ENCODE results near the gene SPAG17. TPM values are rescaled to one million over a fixed set of nuclear protein-coding genes. Genes with fewer than 3 reads are reported as not detected.

SPAG17 gene
- total RNA-seq, 4 donors from 2014 or later, result 0.13 to 3.1 (median 1.4) TPM

DNA sequence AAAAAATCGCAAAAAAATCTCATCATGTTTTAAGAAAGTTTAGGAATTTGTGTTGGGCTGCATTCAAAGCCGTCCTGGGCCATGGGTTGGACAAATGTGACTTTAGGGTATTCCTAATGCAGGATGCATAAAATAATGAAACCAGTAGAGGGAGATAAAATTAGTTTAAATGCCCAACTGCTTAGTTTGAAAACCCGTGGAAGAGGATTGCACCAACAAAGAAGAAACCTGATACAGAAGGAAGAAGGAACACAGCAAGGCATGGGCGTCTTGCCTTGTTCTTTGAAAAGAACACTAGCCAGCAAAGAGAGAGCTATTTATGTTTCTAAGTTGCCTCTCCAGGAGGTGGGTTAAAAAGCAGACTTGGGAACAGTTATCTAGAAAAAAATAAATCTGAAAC lies 217.6 kb downstream of the SPAG17 start:
- H3K27ac ChIP-seq, result no peak overlapping the region
- WGBS, result 47% methylated on average over 4 of the region's 4 CpGs
- H3K4me3 ChIP-seq, result no peak overlapping the region
- H3K9me3 ChIP-seq, result no peaks in the 10 kb centered on the region
- no peak for TF ChIP-seq POLR2AphosphoS5 (IDR thresholded peaks at IDR 0.05)
- no peak for TF ChIP-seq POLR2A (IDR thresholded peaks at IDR 0.05)
- TF ChIP-seq, protein P1, sequence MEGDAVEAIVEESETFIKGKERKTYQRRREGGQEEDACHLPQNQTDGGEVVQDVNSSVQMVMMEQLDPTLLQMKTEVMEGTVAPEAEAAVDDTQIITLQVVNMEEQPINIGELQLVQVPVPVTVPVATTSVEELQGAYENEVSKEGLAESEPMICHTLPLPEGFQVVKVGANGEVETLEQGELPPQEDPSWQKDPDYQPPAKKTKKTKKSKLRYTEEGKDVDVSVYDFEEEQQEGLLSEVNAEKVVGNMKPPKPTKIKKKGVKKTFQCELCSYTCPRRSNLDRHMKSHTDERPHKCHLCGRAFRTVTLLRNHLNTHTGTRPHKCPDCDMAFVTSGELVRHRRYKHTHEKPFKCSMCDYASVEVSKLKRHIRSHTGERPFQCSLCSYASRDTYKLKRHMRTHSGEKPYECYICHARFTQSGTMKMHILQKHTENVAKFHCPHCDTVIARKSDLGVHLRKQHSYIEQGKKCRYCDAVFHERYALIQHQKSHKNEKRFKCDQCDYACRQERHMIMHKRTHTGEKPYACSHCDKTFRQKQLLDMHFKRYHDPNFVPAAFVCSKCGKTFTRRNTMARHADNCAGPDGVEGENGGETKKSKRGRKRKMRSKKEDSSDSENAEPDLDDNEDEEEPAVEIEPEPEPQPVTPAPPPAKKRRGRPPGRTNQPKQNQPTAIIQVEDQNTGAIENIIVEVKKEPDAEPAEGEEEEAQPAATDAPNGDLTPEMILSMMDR (IDR thresholded peaks at IDR 0.05), result no peak
- no peak for TF ChIP-seq EP300 (IDR thresholded peaks at IDR 0.05)
- no peaks in the 10 kb centered on the region for H3K27me3 ChIP-seq
- no peaks in the 10 kb centered on the region for H3K36me3 ChIP-seq
- no peak for DNase-seq (ENCODE audit: low spot score in 2 of 2)
- H3K4me1 ChIP-seq, result peaks cover 8% of the 10 kb centered on the region

DNA sequence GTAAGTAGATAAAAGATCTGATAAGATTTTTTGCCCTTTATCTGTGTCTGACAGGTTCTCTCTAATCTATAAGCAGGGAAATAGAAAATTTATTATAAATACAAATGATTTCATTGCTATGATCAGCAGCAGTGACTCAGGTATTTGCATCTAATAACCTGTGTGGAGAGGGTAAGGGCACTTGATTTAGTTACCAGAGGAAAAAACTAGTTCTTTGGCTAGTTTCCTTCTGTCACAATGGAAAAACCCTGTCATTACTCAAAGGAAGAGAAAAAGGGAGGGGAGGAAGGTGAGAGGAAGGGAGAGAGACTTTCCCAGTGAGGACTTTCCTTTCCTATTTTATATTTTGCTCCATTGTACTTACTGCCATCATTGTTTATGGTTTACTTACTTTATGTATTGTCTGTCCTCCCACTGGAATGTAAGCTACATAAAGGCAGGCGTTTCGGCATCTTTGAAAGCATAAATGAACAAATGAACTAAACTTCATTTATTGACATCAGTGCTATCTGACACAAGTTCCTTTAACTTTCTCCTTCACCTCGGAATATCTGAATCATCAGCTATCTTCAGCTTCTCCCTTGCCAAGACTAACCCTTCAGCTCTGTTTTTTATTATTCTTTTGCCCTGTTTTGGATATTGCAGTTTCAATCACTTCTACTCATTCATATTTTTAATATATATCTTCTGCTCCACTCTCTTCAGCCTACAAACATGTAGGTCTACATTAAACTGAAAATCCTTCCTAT lies 220.6 kb downstream of the SPAG17 start:
- no peak for DNase-seq (ENCODE audit: low spot score in 2 of 2)
- Histone ChIP-seq H3K4me1 (peaks cover 8% of the 10 kb centered on the region), H3K27ac (no peak overlapping the region), H3K9me3 (no peaks in the 10 kb centered on the region), H3K36me3 (peaks cover 17% of the 10 kb centered on the region), H3K27me3 (no peaks in the 10 kb centered on the region), H3K4me3 (no peak overlapping the region)
- TF ChIP-seq EP300 (IDR thresholded peaks at IDR 0.05), result no peak
- TF ChIP-seq POLR2AphosphoS5 (IDR thresholded peaks at IDR 0.05), result no peak
- WGBS, result 79% methylated on average over 3 of the region's 3 CpGs

DNA sequence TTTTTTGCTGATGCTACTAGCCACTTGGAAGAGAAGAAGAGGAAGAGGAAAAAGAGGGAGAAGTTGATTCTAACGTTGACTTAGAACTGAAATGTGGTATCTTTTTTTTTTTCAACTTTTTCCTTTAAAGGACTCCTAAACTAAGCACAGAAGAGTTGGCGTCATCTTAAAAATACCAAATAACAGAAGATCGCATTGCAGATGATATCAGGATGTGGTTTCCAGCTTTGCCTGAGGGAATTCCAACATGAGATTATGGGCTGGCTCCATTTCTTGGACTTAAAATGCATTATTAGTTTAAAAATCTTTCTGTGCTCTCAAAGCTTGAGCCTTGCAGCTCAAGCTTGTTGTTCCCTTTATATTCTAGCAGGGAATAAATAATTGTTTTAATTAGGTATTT lies 225.7 kb downstream of the SPAG17 start:
- no peaks in the 10 kb centered on the region for H3K4me1 ChIP-seq
- no peaks in the 10 kb centered on the region for H3K27me3 ChIP-seq
- WGBS, result 35% methylated on average over 3 of the region's 3 CpGs
- no peaks in the 10 kb centered on the region for H3K9me3 ChIP-seq
- H3K4me3 ChIP-seq, result no peak overlapping the region
- DNase-seq (ENCODE audit: low spot score in 2 of 2), result no peak
- peaks cover 68% of the 10 kb centered on the region for H3K36me3 ChIP-seq
- no peak for TF ChIP-seq POLR2AphosphoS5 (IDR thresholded peaks at IDR 0.05)
- TF ChIP-seq, protein P1 (IDR thresholded peaks at IDR 0.05), result no peak
- no peak for TF ChIP-seq EP300 (IDR thresholded peaks at IDR 0.05)
- TF ChIP-seq POLR2A (IDR thresholded peaks at IDR 0.05), result no peak
- H3K27ac ChIP-seq, result no peak overlapping the region

DNA sequence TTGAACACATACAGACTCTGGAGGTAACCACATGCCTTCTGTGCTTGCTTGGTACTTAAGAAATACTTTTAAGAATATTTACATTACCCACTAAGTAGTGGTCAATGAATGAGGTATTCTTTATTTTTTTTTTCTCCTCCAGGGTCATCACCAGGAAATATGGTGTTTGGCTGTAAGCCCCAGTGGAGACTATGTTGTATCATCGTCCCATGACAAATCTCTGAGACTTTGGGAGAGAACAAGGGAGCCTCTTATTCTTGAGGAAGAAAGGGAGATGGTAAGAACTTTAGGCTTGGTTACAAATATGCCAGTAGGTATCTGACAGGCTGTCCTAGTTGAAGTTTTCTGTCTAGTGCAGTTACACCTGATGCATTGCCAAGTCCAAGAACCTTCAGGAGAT lies 232.6 kb downstream of the SPAG17 start:
- WGBS, result 88% methylated on average over 1 of the region's 1 CpG
- H3K36me3 ChIP-seq, result peaks cover 99% of the 10 kb centered on the region
- H3K4me1 ChIP-seq, result no peaks in the 10 kb centered on the region
- no peak for TF ChIP-seq POLR2A (IDR thresholded peaks at IDR 0.05)
- no peak for TF ChIP-seq EP300 (IDR thresholded peaks at IDR 0.05)
- no peaks in the 10 kb centered on the region for H3K9me3 ChIP-seq
- H3K4me3 ChIP-seq, result no peak overlapping the region
- no peak for DNase-seq (ENCODE audit: low spot score in 2 of 2)
- no peak overlapping the region for H3K27ac ChIP-seq
- H3K27me3 ChIP-seq, result no peaks in the 10 kb centered on the region

DNA sequence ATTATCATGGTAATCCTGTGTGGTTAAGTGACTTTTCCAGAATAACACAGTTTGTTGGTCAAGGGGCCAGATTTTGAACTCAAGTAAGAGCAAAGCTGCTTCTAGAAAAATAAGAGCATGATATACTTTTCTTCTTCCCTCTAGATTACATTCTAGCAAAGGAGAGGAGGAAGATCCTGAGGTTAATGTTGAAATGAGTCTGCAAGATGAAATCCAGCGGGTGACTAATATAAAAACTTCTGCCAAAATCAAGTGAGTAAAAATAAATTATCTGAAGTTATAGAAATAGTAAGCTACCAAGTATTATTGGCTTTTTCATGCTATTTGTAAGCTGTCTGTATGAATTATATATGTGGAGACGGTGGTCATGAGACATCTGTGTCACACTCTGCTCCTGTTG lies 242.7 kb downstream of the SPAG17 start:
- no peaks in the 10 kb centered on the region for H3K27me3 ChIP-seq
- H3K36me3 ChIP-seq, result peaks cover 99% of the 10 kb centered on the region
- no peaks in the 10 kb centered on the region for H3K4me1 ChIP-seq
- TF ChIP-seq EP300 (IDR thresholded peaks at IDR 0.05) (no peak), POLR2AphosphoS5 (IDR thresholded peaks at IDR 0.05) (no peak), POLR2A (IDR thresholded peaks at IDR 0.05) (no peak)
- TF ChIP-seq, protein P1 (IDR thresholded peaks at IDR 0.05), result no peak
- 93% methylated on average over 2 of the region's 2 CpGs for WGBS
- no peak for DNase-seq (ENCODE audit: low spot score in 2 of 2)
- no peaks in the 10 kb centered on the region for H3K9me3 ChIP-seq
- H3K4me3 ChIP-seq, result no peak overlapping the region
- H3K27ac ChIP-seq, result no peak overlapping the region

DNA sequence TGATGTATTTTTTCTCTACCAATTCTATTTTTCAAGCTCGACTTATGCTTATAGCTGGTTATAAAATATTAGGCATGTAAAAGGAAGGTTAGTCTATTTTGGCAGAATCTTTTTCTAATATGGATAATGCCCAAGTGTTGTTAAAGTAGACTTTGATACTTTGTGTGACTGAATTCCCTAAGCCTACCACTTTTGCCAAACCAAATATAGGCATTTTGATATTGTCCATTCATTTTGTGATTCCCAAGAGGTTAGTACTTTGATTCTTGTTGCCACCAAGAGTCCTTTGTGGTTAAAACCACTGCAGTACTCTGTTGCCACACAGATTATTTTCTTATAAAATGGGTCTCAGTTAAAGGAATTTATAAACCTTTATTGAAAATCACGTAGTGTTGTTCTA lies 251.3 kb downstream of the SPAG17 start:
- TF ChIP-seq EP300 (IDR thresholded peaks at IDR 0.05) (no peak), POLR2AphosphoS5 (IDR thresholded peaks at IDR 0.05) (no peak), POLR2A (IDR thresholded peaks at IDR 0.05) (no peak)
- TF ChIP-seq, protein P1 (IDR thresholded peaks at IDR 0.05), result no peak
- DNase-seq (ENCODE audit: low spot score in 2 of 2), result no peak
- H3K4me1 ChIP-seq, result peaks cover 19% of the 10 kb centered on the region

More for the DNA sequence above, 251.3 kb downstream of the SPAG17 start:
- Histone ChIP-seq H3K4me3 (no peak overlapping the region), H3K27ac (no peak overlapping the region), H3K9me3 (no peaks in the 10 kb centered on the region), H3K36me3 (peaks cover 26% of the 10 kb centered on the region), H3K27me3 (no peaks in the 10 kb centered on the region)
- 94% methylated on average over 2 of the region's 2 CpGs for WGBS

Measured in suprapubic skin (tissue), 4 donors.